HepG2 (cell line): Measurements from ENCODE around the gene ALPK1. TPM values are rescaled to one million over a fixed set of nuclear protein-coding genes. Genes with fewer than 3 reads are reported as not detected.

Source experiments
- ATAC-seq: fragments of 200-7000 bp; cut with Tn5 transposase; 3 replicates; pipeline ENCODE4 v1.9.1; 2020; ENCODE audit warnings: mild to moderate bottlenecking, moderate library complexity
- BruUV-seq: library from RNA; stranded (reverse); fragments of 400-500 nt; replicated peaks from 2 replicates; lab custom pipeline; 2021; lab: Mats Ljungman, UMichigan
- CTCF ChIA-PET: fragments of 300-600 bp; formaldehyde crosslinking; extraction: SDS; loops from one replicate; lab custom pipeline; 2021; ENCODE audit warnings: low total read pairs, inconsistent platforms, low intra/inter-chr PET ratio; lab: Yijun Ruan, JAX
- POLR2A ChIA-PET: fragments of 350-600 bp; sonication (Branson Sonifier 250); formaldehyde crosslinking; loops from one replicate; lab custom pipeline; 2020; ENCODE audit warnings: antibody characterized with exemption, inconsistent platforms; lab: Yijun Ruan, JAX
- DNase-seq: peaks from one replicate; pipeline ENCODE4 v3.0.0-alpha.2; 2015; ENCODE audit warnings: low spot score
- FAIRE-seq: peaks from 3 replicates; lab custom pipeline; 2011; peaks lifted over from hg19 to GRCh38; lab: Jason Lieb, UNC
- H2AFZ ChIP-seq: one replicate; pipeline ENCODE4 v1.6.1; 2011; ENCODE audit warnings: low read length, inconsistent platforms
- H3K27ac ChIP-seq: fragments of 300-600 bp; 3 replicates; pipeline ENCODE4 v1.8.0; 2011; ENCODE audit warnings: mixed run types, mild to moderate bottlenecking, mixed read lengths, low read length, inconsistent platforms; ENCODE audit not compliant: insufficient read depth; ENCODE audit errors: extremely low read length
- H3K27me3 ChIP-seq, 2 experiments: fragments of 200-600 bp in 1 of 2; 2 replicates in 1 of 2; 3 replicates in 1 of 2; pipeline versions ENCODE4 v1.6.0 to v1.8.0; 2011; ENCODE audit warnings: low read length in 2 of 2, mild to moderate bottlenecking in 2 of 2, moderate library complexity in 2 of 2, inconsistent platforms in 1 of 2; ENCODE audit not compliant: insufficient read depth in 2 of 2, control insufficient read depth in 1 of 2
- H3K36me3 ChIP-seq, 2 experiments: fragments of 200-600 bp in 1 of 2; replicated peaks in 1 of 2; 2 replicates in 1 of 2; 3 replicates in 1 of 2; pipeline versions ENCODE4 v1.5.1 to v1.8.0; 2011; ENCODE audit warnings: low read length in 2 of 2, inconsistent platforms in 1 of 2; ENCODE audit not compliant: insufficient read depth in 2 of 2, control insufficient read depth in 1 of 2
- H3K4me1 ChIP-seq: 2 replicates; pipeline ENCODE4 v1.5.1; 2012; ENCODE audit warnings: low read length, inconsistent platforms; ENCODE audit not compliant: insufficient read depth
- H3K4me2 ChIP-seq: 2 replicates; pipeline ENCODE4 v1.6.0; 2011; ENCODE audit warnings: low read depth, low read length, inconsistent platforms
- H3K4me3 ChIP-seq, 3 experiments: fragments of 200-600 bp in 1 of 3; sonication (generic), shearing (Covaris generic) in 1 of 3; replicated peaks in 1 of 3; 2 replicates each; pipeline ENCODE4 v1.5.1; 2011 to 2016; ENCODE audit warnings: low read length in 3 of 3, inconsistent platforms in 2 of 3, low read depth in 2 of 3, mild to moderate bottlenecking in 2 of 3, control low read depth in 1 of 3, mixed read lengths in 1 of 3; ENCODE audit not compliant: insufficient read depth in 1 of 3
- H3K79me2 ChIP-seq: one replicate; pipeline ENCODE4 v1.6.1; 2011; ENCODE audit warnings: low read length, inconsistent platforms; ENCODE audit not compliant: insufficient read depth
- H3K9ac ChIP-seq: 2 replicates; pipeline ENCODE4 v1.6.0; 2011; ENCODE audit warnings: mild to moderate bottlenecking, low read depth, low read length, inconsistent platforms; ENCODE audit not compliant: insufficient read depth
- H3K9me3 ChIP-seq: 2 replicates; pipeline ENCODE4 v1.5.1; 2012; ENCODE audit warnings: mild to moderate bottlenecking, low read length
- H4K20me1 ChIP-seq: 2 replicates; pipeline ENCODE4 v1.6.0; 2011; ENCODE audit warnings: inconsistent platforms, mild to moderate bottlenecking, low read length, moderate library complexity; ENCODE audit not compliant: insufficient read depth
- GABPB1 ChIP-seq: IDR thresholded peaks from 2 replicates; pipeline ENCODE4 v1.6.1; 2016; ENCODE audit warnings: mild to moderate bottlenecking, missing genetic modification reagents, moderate library complexity, missing compliant biosample characterization
- HDAC6 ChIP-seq: fragments of 200-600 bp; sonication (generic); IDR thresholded peaks from 2 replicates; pipeline ENCODE4 v1.7.0; 2017; ENCODE audit warnings: mild to moderate bottlenecking, antibody characterized with exemption, low read length, low read depth
- HMG20B ChIP-seq: conservative IDR thresholded peaks from 2 replicates; pipeline ENCODE4 v1.6.1; 2016; ENCODE audit warnings: missing genetic modification reagents, missing compliant biosample characterization
- MED1 ChIP-seq: sonication (generic); formaldehyde crosslinking; IDR thresholded peaks from 2 replicates; pipeline ENCODE4 v1.4.0; 2020; ENCODE audit warnings: missing genetic modification reagents
- MTA1 ChIP-seq: sonication (generic); formaldehyde crosslinking; IDR thresholded peaks from 2 replicates; pipeline ENCODE4 v1.4.0; 2020; ENCODE audit warnings: missing genetic modification reagents, mild to moderate bottlenecking, borderline replicate concordance
- NR2F2 ChIP-seq: IDR thresholded peaks from 2 replicates; pipeline ENCODE4 v1.6.1; 2012; ENCODE audit warnings: low read depth, inconsistent platforms, borderline replicate concordance
- PTBP1 ChIP-seq: fragments of 200-400 bp; formaldehyde crosslinking; IDR thresholded peaks from 2 replicates; pipeline ENCODE4 v1.6.1; 2018; ENCODE audit warnings: low read length, low read depth; ENCODE audit not compliant: poor library complexity, severe bottlenecking
- SRY ChIP-seq: sonication (generic); formaldehyde crosslinking; IDR thresholded peaks from 2 replicates; pipeline ENCODE4 v1.8.0; 2022; ENCODE audit warnings: mild to moderate bottlenecking, missing genetic modification reagents
- ZNF296 ChIP-seq: sonication (generic); formaldehyde crosslinking; conservative IDR thresholded peaks from 2 replicates; pipeline ENCODE4 v1.5.0; 2020; ENCODE audit warnings: mild to moderate bottlenecking, missing genetic modification reagents
- ZNF441 ChIP-seq: sonication (generic); formaldehyde crosslinking; IDR thresholded peaks from 2 replicates; pipeline ENCODE4 v1.7.0; 2021; ENCODE audit warnings: missing genetic modification reagents, borderline replicate concordance
- ZNF564 ChIP-seq: sonication (generic); formaldehyde crosslinking; IDR thresholded peaks from 2 replicates; pipeline ENCODE4 v1.8.1; 2023; ENCODE audit warnings: mild to moderate bottlenecking, missing genetic modification reagents
- ZNF652 ChIP-seq: IDR thresholded peaks from 2 replicates; pipeline ENCODE4 v1.6.1; 2016; ENCODE audit warnings: low read depth, borderline replicate concordance
- ZSCAN31 ChIP-seq: sonication (generic); formaldehyde crosslinking; IDR thresholded peaks from 2 replicates; pipeline ENCODE4 v1.5.0; 2020; ENCODE audit warnings: low read depth, mild to moderate bottlenecking, missing genetic modification reagents
- WGBS: methylation state at CpG from one replicate; pipeline ENCODE4 v1.1.6; 2017; ENCODE audit warnings: low lambda C conversion rate; 5-methylcytosine and 5-hydroxymethylcytosine counted together
- in situ Hi-C: cut with HindIII; loops from 2 replicates; pipeline ENCODE4 v1.10.0; 2017; ENCODE audit warnings: low pct_unique_long_range_greater_than_20kb; ENCODE audit not compliant: extremely low pct_ligation_motif_present
- intact Hi-C: fragments of 100-400 bp; cut with micrococcal nuclease; formaldehyde crosslinking; loops from one replicate; pipeline ENCODE4 v1.10.0; 2022; ENCODE audit not compliant: unreplicated experiment
- polyA plus RNA-seq, 8 experiments: library from polyadenylated mRNA; depleted of rRNA in 3 of 8; stranded (reverse) in 7 of 8; unstranded in 1 of 8; fragments of >200 nt; fragmentation: Illumina TruSeq in 4 of 8; extraction: Trizol in 4 of 8; gene quantifications; 2 replicates each; pipeline versions ENCODE4 v1.2.1 to v1.2.3, GENCODE V29; 2011 to 2016; ENCODE audit warnings: low read depth in 4 of 8, missing spikeins in 1 of 8, mixed read lengths in 1 of 8; ENCODE audit not compliant: insufficient read depth in 1 of 8
- total RNA-seq, 5 experiments: library from RNA; depleted of rRNA; stranded (reverse); fragments of >200 nt; fragmentation: Illumina TruSeq; extraction: Trizol; gene quantifications; 2 replicates each; pipeline ENCODE4 v1.2.3, GENCODE V29; 2016; ENCODE audit warnings: low read depth in 1 of 5
- TF ChIP-seq, protein P1 (sequence below): sonication (generic); formaldehyde crosslinking; IDR thresholded peaks from 2 replicates; pipeline ENCODE4 v1.5.0; 2020; ENCODE audit warnings: mild to moderate bottlenecking, missing genetic modification reagents

The ALPK1 gene
- total and polyA plus RNA-seq, 2 of the 13 experiments (the other 11 are each of a cell fraction or from before 2014, with no cell fraction given), result 0.61 to 1.3 TPM

DNA sequence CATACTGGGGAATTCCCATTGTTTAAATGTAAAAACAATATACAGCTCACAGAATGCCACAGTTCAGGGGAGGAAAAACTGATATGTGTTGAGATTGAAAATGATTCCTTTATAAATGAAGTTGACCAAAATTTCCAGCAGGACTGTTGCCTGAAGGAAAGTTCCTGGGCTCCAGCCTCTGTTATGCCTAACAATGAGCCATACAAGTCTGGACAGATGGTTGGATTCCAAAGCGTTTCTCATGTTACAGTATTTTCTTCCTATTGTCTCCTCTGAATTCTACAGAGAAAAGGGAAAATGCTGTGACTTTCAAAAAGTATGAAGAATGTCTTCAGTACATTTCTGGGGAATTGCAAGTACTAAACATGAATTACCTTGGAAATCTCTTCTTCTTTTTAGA lies 73.3 kb downstream of the ALPK1 start:
- H3K4me3 ChIP-seq, result no peak overlapping the region
- no peak overlapping the region for H2AFZ ChIP-seq
- no peak for FAIRE-seq
- intact Hi-C loops (no loop called here), in situ Hi-C loops (no loop called here)
- WGBS, result 0% methylated on average over 1 of the region's 1 CpG
- no peaks in the 10 kb centered on the region for H3K36me3 ChIP-seq
- CTCF ChIA-PET, result no interaction called here
- no peak overlapping the region for H3K9ac ChIP-seq
- no peaks in the 10 kb centered on the region for H3K4me1 ChIP-seq
- H3K27ac ChIP-seq, result no peak overlapping the region
- no peak for TF ChIP-seq SRY (CRISPR knock-in tag)
- no peak for TF ChIP-seq MTA1 (CRISPR knock-in tag)
- no peak for TF ChIP-seq MED1 (CRISPR knock-in tag)
- no peak for TF ChIP-seq ZNF652
- H3K27me3 ChIP-seq, result no peaks in the 10 kb centered on the region; a peak in 1 of 5 replicates
- no peak overlapping the region for H3K4me2 ChIP-seq
- POLR2A ChIA-PET, result no interaction called here
- no peaks in the 10 kb centered on the region for H3K79me2 ChIP-seq
- ATAC-seq, result no peak
- no peaks in the 10 kb centered on the region for H3K9me3 ChIP-seq
- no peaks in the 10 kb centered on the region for H4K20me1 ChIP-seq
- DNase-seq, result no peak
- BruUV-seq, result no TSS peak

DNA sequence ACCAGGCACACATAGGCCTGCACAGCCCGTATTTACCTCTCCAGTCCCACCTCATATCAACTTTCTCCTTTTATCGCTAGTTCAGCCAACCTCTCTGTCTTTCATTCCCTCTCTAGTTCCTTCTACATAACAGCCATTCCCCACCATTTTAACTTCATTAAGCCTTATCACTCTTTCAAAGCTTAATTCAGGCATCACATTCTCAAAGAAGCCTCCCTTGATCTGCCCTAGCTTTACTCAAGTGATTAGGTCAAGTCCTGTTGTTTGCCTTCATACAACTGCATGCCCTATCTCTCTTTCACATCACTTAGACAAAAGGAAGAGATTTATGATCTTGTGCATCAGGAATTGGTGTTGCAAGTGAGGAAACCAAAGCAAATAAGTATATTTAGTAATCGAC lies 74.2 kb downstream of the ALPK1 start:
- H3K79me2 ChIP-seq, result no peaks in the 10 kb centered on the region
- H3K9me3 ChIP-seq, result no peaks in the 10 kb centered on the region
- WGBS, result 40% methylated on average over 3 of the region's 3 CpGs
- CTCF ChIA-PET, result no interaction called here
- no peak overlapping the region for H3K4me2 ChIP-seq
- no peak overlapping the region for H3K9ac ChIP-seq
- FAIRE-seq (no peak), ATAC-seq (no peak), DNase-seq (no peak)
- TF ChIP-seq ZNF564 (no peak), HMG20B (no peak), HDAC6 (no peak), ZSCAN31 (CRISPR knock-in tag) (no peak), PTBP1 (no peak), ZNF296 (no peak), ZNF441 (CRISPR knock-in tag) (no peak), GABPB1 (no peak), NR2F2 (no peak)
- TF ChIP-seq, protein P1, sequence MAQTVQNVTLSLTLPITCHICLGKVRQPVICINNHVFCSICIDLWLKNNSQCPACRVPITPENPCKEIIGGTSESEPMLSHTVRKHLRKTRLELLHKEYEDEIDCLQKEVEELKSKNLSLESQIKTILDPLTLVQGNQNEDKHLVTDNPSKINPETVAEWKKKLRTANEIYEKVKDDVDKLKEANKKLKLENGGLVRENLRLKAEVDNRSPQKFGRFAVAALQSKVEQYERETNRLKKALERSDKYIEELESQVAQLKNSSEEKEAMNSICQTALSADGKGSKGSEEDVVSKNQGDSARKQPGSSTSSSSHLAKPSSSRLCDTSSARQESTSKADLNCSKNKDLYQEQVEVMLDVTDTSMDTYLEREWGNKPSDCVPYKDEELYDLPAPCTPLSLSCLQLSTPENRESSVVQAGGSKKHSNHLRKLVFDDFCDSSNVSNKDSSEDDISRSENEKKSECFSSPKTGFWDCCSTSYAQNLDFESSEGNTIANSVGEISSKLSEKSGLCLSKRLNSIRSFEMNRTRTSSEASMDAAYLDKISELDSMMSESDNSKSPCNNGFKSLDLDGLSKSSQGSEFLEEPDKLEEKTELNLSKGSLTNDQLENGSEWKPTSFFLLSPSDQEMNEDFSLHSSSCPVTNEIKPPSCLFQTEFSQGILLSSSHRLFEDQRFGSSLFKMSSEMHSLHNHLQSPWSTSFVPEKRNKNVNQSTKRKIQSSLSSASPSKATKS (CRISPR knock-in tag), result no peak
- H3K4me1 ChIP-seq, result no peaks in the 10 kb centered on the region
- no peak overlapping the region for H3K27ac ChIP-seq
- H3K27me3 ChIP-seq, result no peaks in the 10 kb centered on the region; a peak in 1 of 5 replicates
- H2AFZ ChIP-seq, result no peak overlapping the region
- H3K36me3 ChIP-seq, result no peaks in the 10 kb centered on the region
- no peak overlapping the region for H3K4me3 ChIP-seq
- no TSS peak for BruUV-seq
- POLR2A ChIA-PET, result no interaction called here
- in situ Hi-C loops (no loop called here), intact Hi-C loops (no loop called here)
- no peaks in the 10 kb centered on the region for H4K20me1 ChIP-seq
